Stimulated activated CD8-positive, alpha-beta memory T cell treated with anti-CD3 and anti-CD28 coated beads, Interleukin-7, amount 100 ng/mL, for 24 hours (primary cell): ENCODE measurements around the gene ERGIC3.

Source experiments
- DNase-seq: peaks from one replicate; pipeline ENCODE4 v3.0.0-alpha.2; 2020; ENCODE audit warnings: low read depth

Gene ERGIC3

GRCh38 chr20:35598899-35599775 lies 57.3 kb downstream of the ERGIC3 start:
- DNase-seq = no peak

GRCh38 chr20:35599776-35600120 lies 57.9 kb downstream of the ERGIC3 start:
- DNase-seq = no peak

GRCh38 chr20:35600176-35600992 lies 58.5 kb downstream of the ERGIC3 start:
- DNase-seq = no peak

GRCh38 chr20:35600993-35601973 lies 59.4 kb downstream of the ERGIC3 start:
- DNase-seq = no peak

- DNase-seq = no peak
These were observed 60.1 kb downstream of the ERGIC3 start for GRCh38 chr20:35601990-35602389.

GRCh38 chr20:35602851-35603495 lies 61.1 kb downstream of the ERGIC3 start:
- DNase-seq = no peak

GRCh38 chr20:35603695-35604448 lies 62.0 kb downstream of the ERGIC3 start:
- DNase-seq = no peak

- DNase-seq = no peak
These were observed 62.5 kb downstream of the ERGIC3 start for GRCh38 chr20:35604449-35604747.

GRCh38 chr20:35606127-35606526 lies 64.2 kb downstream of the ERGIC3 start:
- DNase-seq = no peak
